DND-41 (cell line): ENCODE data around the gene MAGI1.

Experiments
- CTCF ChIP-seq: IDR thresholded peaks from 2 replicates; pipeline ENCODE4 v1.5.1; 2012; ENCODE audit warnings: borderline replicate concordance, low read length, moderate library complexity, mild to moderate bottlenecking; ENCODE audit not compliant: poor library complexity, severe bottlenecking; ENCODE audit errors: extremely low read depth
- EZH2 ChIP-seq: IDR thresholded peaks from 3 replicates; pipeline ENCODE4 v1.6.1; 2012; ENCODE audit warnings: borderline replicate concordance, low read depth, mild to moderate bottlenecking, moderate library complexity, low read length, inconsistent platforms; ENCODE audit not compliant: severe bottlenecking

- TF ChIP-seq CTCF (no peak), EZH2 (no peak)
Measured at GRCh38 chr3:65379223-65379622, 659.5 kb downstream of the MAGI1 start.
